Stomach (tissue), 4 donors: Measurements from ENCODE around the gene IQUB.

ENCODE experiments used
- EP300 ChIP-seq: sonication (generic); formaldehyde crosslinking; IDR thresholded peaks from one replicate; pipeline ENCODE4 v1.6.1; 2017; ENCODE audit warnings: antibody characterized with exemption
- POLR2A ChIP-seq, 4 donors: fragments of 450-650 bp; IDR thresholded peaks; one replicate each; pipeline ENCODE4 v1.6.1; 2016; ENCODE audit warnings: antibody characterized with exemption in 4 of 4, control low read depth in 2 of 4, mild to moderate bottlenecking in 1 of 4, moderate library complexity in 1 of 4
- POLR2AphosphoS5 ChIP-seq, 3 donors: sonication (generic); formaldehyde crosslinking; IDR thresholded peaks; one replicate each; pipeline ENCODE4 v1.6.1; 2016; ENCODE audit warnings: antibody characterized with exemption in 3 of 3
- TF ChIP-seq, protein P1 (sequence below), 7 experiments: fragments of 450-650 bp in 4 of 7; fragments of 200-600 bp in 3 of 7; sonication (generic) in 3 of 7; IDR thresholded peaks; one replicate each; pipeline ENCODE4 v1.5.1; 2016 to 2019; ENCODE audit warnings: antibody characterized with exemption in 7 of 7, control low read depth in 2 of 7, mild to moderate bottlenecking in 1 of 7

DNA sequence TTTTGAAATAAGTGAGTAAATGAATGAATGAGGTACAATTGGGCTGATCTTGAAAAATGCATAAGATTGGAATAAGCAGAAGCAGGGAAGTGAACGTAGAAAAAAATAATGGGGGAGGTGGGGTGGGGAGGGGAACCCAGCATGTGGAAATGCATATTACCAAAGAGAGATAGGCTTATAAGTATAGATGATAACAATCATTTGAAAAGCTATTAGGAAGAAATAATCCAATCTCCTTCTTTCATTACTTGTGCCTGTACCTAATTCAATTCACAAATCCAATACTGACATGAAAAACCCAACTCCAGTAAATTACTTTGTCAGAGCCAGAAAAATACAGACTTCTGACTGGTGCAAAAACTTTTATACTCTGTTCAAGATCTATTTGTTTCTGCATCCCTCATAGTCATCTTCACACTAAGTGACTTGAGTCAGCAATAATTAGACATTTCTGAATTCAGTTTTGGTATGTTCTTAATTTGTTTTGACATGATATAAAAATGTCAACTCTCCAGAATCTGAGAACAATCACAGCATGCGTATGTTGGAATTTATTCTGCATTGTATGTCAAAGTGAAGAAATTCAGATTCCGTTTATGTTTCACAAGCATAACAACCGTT, 99.2 kb downstream of the IQUB start:
- TF ChIP-seq POLR2A (IDR thresholded peaks at IDR 0.05), result no peak
- TF ChIP-seq, protein P1, sequence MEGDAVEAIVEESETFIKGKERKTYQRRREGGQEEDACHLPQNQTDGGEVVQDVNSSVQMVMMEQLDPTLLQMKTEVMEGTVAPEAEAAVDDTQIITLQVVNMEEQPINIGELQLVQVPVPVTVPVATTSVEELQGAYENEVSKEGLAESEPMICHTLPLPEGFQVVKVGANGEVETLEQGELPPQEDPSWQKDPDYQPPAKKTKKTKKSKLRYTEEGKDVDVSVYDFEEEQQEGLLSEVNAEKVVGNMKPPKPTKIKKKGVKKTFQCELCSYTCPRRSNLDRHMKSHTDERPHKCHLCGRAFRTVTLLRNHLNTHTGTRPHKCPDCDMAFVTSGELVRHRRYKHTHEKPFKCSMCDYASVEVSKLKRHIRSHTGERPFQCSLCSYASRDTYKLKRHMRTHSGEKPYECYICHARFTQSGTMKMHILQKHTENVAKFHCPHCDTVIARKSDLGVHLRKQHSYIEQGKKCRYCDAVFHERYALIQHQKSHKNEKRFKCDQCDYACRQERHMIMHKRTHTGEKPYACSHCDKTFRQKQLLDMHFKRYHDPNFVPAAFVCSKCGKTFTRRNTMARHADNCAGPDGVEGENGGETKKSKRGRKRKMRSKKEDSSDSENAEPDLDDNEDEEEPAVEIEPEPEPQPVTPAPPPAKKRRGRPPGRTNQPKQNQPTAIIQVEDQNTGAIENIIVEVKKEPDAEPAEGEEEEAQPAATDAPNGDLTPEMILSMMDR (IDR thresholded peaks at IDR 0.05), result no peak
- TF ChIP-seq EP300, result no peak
- TF ChIP-seq POLR2AphosphoS5 (IDR thresholded peaks at IDR 0.05), result no peak
